Uterus (tissue), 4 donors: Measurements from ENCODE around the gene RPS6KA2. TPM values are rescaled to one million over a fixed set of nuclear protein-coding genes. Genes with fewer than 3 reads are reported as not detected.

Experiments used
- DNase-seq, 2 donors: peaks; one replicate each; pipeline ENCODE4 v3.0.0-alpha.2; 2019 to 2020
- H3K27ac ChIP-seq, 2 donors: fragments of 200-600 bp; sonication (generic); 1 replicate in 1 of 2; 2 replicates in 1 of 2; pipeline ENCODE4 v1.5.1; 2016 to 2018
- H3K27me3 ChIP-seq, 2 donors: fragments of 200-600 bp; sonication (generic); one replicate each; pipeline ENCODE4 v1.5.1; 2018 to 2019; ENCODE audit warnings: control low read depth in 1 of 2
- H3K36me3 ChIP-seq, 2 donors: fragments of 200-600 bp; sonication (generic); one replicate each; pipeline ENCODE4 v1.5.1; 2019; ENCODE audit warnings: control low read depth in 1 of 2
- H3K4me1 ChIP-seq, 2 donors: fragments of 200-600 bp; sonication (generic); one replicate each; pipeline ENCODE4 v1.5.1; 2018 to 2019; ENCODE audit warnings: control low read depth in 1 of 2
- H3K4me3 ChIP-seq, 2 donors: fragments of 200-600 bp; sonication (generic); 1 replicate in 1 of 2; 2 replicates in 1 of 2; pipeline ENCODE4 v1.5.1; 2018 to 2019; ENCODE audit warnings: mild to moderate bottlenecking in 1 of 2
- H3K9me3 ChIP-seq, 2 donors: fragments of 200-600 bp; sonication (generic); one replicate each; pipeline ENCODE4 v1.5.1; 2019; ENCODE audit warnings: control low read depth in 1 of 2
- POLR2A ChIP-seq, 2 donors: fragments of 450-650 bp; IDR thresholded peaks; one replicate each; pipeline ENCODE4 v1.6.1; 2016; ENCODE audit warnings: antibody characterized with exemption in 2 of 2, mild to moderate bottlenecking in 1 of 2, moderate library complexity in 1 of 2
- intact Hi-C: fragments of 100-400 bp; cut with DNase I; formaldehyde crosslinking; loops from one replicate; pipeline ENCODE4 v1.15.1; 2023; ENCODE audit warnings: low total_unique reads
- total RNA-seq, 4 donors: library from RNA; depleted of rRNA in 3 of 4; stranded (reverse); fragments of >200 nt in 3 of 4; gene quantifications; one replicate each; pipeline versions ENCODE4 v1.1.0 to v1.2.4, GENCODE V29; 2014 to 2023
- TF ChIP-seq, protein P1 (sequence below), 4 experiments: fragments of 200-600 bp in 2 of 4; fragments of 450-650 bp in 2 of 4; sonication (generic) in 2 of 4; IDR thresholded peaks; one replicate each; pipeline ENCODE4 v1.5.1; 2016 to 2019; ENCODE audit warnings: antibody characterized with exemption in 4 of 4, mild to moderate bottlenecking in 2 of 4, moderate library complexity in 1 of 4
- donor health status: DM: yes; HTN: yes; CAD: no.

RPS6KA2 gene
- total RNA-seq, 4 donors from 2014 or later = 34.0 to 78.4 (median 55.8) TPM

DNA sequence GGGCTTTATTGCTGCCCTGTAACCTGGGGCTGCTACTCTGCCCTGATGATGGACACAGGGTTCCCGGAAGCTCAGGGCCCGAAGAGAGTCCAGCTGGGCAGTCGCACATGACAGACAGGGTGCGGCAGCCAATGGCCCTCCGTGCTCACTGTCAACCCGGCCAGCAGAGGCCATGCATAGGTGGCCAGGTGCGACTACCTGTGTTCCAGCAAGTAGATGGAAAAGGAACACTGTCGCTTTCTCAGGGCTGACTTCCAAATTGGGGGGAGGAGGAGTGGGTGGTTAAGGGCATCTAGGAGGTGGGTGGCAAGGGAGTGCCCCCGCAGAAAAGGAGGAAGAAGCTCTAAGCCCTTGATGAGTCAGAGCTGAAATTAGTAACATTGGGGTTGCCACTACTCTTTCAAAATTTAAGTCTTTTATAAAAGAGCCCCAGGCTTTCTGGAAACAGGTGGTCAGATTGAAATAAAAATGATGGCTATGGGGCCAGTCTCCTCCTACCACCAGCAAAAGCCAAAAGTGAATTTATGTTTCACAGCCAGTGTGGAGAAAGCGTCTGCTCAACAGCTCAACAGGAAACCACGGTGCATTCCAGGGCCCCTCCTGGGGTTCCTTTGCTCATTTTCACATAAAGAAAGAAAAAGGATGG lies 38.2 kb downstream of the RPS6KA2 start:
- Histone ChIP-seq H3K27me3 (no peaks in the 10 kb centered on the region), H3K4me1 (peaks cover 0 to 10% of the 10 kb centered on the region in 2 donors), H3K4me3 (no peak overlapping the region), H3K36me3 (no peaks in the 10 kb centered on the region), H3K9me3 (no peaks in the 10 kb centered on the region), H3K27ac (peak overlapping the region in 1 of 2 donors; percentile 48)
- DNase-seq = no peak
- TF ChIP-seq, protein P1, sequence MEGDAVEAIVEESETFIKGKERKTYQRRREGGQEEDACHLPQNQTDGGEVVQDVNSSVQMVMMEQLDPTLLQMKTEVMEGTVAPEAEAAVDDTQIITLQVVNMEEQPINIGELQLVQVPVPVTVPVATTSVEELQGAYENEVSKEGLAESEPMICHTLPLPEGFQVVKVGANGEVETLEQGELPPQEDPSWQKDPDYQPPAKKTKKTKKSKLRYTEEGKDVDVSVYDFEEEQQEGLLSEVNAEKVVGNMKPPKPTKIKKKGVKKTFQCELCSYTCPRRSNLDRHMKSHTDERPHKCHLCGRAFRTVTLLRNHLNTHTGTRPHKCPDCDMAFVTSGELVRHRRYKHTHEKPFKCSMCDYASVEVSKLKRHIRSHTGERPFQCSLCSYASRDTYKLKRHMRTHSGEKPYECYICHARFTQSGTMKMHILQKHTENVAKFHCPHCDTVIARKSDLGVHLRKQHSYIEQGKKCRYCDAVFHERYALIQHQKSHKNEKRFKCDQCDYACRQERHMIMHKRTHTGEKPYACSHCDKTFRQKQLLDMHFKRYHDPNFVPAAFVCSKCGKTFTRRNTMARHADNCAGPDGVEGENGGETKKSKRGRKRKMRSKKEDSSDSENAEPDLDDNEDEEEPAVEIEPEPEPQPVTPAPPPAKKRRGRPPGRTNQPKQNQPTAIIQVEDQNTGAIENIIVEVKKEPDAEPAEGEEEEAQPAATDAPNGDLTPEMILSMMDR (IDR thresholded peaks at IDR 0.05) = no peak
- no peak for TF ChIP-seq POLR2A (IDR thresholded peaks at IDR 0.05)
- intact Hi-C loops = no loop called here

DNA sequence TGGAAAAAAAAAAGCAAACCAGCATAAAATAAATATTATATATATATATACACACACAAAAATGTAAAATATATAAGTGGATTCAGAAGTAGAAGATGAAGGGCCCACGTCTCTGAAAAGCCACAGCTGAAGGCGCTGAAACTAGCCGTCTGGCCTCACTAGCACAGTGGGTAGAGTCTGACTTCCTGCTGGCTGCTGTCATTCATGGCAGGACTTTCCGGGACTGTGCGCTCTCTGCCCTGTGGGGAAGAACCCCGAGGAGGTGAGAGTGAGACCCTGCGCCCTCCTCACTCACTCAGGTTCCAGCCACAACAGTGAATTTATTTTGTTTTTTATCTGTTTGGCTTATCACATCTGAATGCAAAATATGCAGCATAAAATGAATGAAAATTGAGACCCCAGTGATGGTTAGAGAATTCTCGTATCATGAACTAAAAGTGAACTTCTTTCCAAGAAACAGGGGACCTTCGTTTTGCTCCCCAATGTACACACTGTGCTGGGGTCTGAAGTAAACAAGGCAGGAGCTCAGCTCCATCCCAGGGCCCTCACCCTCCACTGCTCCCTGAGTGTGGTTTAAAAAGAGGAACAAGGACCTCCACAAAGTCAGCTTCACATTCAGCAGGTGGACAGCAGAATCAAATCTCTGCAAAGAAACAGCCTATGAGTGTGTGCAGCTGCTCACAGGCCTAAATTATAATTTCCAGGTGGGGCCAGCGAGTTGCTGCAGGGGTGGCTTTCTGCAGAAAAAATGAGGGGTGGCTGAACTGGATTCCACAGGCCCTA lies 39.2 kb downstream of the RPS6KA2 start:
- Histone ChIP-seq H3K4me1 (peaks cover 0 to 10% of the 10 kb centered on the region in 2 donors), H3K36me3 (no peaks in the 10 kb centered on the region)
- intact Hi-C loops = no loop called here

GRCh38 chr6:166586424-166587156 lies 40.5 kb downstream of the RPS6KA2 start, which contains the start of gene RAMACL:
RAMACL (minus strand) TSS chr6:166586678; CDS start chr6:166586477, 201 bp downstream.
- Histone ChIP-seq H3K27ac (no peak within 1 kb of the TSS), H3K9me3 (no peaks in the 10 kb centered on the region), H3K36me3 (no peaks in the 10 kb centered on the region), H3K4me1 (peaks cover 0 to 10% of the 10 kb centered on the region in 2 donors), H3K27me3 (no peaks in the 10 kb centered on the region), H3K4me3 (no peak within 1 kb of the TSS)
- no peak for DNase-seq
- no peak for TF ChIP-seq POLR2A (IDR thresholded peaks at IDR 0.05)
- TF ChIP-seq, protein P1 (IDR thresholded peaks at IDR 0.05) = no peak
- intact Hi-C loops = no loop called here

More for the DNA sequence above, 39.2 kb downstream of the RPS6KA2 start:
- DNase-seq = no peak
- no peak overlapping the region for H3K4me3 ChIP-seq
- H3K27me3 ChIP-seq = no peaks in the 10 kb centered on the region
- H3K9me3 ChIP-seq = no peaks in the 10 kb centered on the region
- no peak overlapping the region for H3K27ac ChIP-seq
- TF ChIP-seq, protein P1 (IDR thresholded peaks at IDR 0.05) = no peak
- TF ChIP-seq POLR2A (IDR thresholded peaks at IDR 0.05) = no peak

GRCh38 chr6:166584853-166585429 lies 42.1 kb downstream of the RPS6KA2 start:
- no peak for DNase-seq
- Histone ChIP-seq H3K27ac (no peak overlapping the region), H3K36me3 (no peaks in the 10 kb centered on the region), H3K4me3 (no peak overlapping the region), H3K27me3 (no peaks in the 10 kb centered on the region), H3K4me1 (peaks cover 0 to 10% of the 10 kb centered on the region in 2 donors), H3K9me3 (no peaks in the 10 kb centered on the region)
- TF ChIP-seq, protein P1 (IDR thresholded peaks at IDR 0.05) = no peak
- TF ChIP-seq POLR2A (IDR thresholded peaks at IDR 0.05) = no peak
- intact Hi-C loops = no loop called here
